ENCODE results near the gene FKBP1B. TPM values are rescaled to one million over a fixed set of nuclear protein-coding genes. Genes with fewer than 3 reads are reported as not detected.

Gene FKBP1B
- polyA plus RNA-seq, 1 of the 3 experiments (the other 2 are of a cell fraction): 69.7 TPM

DNA sequence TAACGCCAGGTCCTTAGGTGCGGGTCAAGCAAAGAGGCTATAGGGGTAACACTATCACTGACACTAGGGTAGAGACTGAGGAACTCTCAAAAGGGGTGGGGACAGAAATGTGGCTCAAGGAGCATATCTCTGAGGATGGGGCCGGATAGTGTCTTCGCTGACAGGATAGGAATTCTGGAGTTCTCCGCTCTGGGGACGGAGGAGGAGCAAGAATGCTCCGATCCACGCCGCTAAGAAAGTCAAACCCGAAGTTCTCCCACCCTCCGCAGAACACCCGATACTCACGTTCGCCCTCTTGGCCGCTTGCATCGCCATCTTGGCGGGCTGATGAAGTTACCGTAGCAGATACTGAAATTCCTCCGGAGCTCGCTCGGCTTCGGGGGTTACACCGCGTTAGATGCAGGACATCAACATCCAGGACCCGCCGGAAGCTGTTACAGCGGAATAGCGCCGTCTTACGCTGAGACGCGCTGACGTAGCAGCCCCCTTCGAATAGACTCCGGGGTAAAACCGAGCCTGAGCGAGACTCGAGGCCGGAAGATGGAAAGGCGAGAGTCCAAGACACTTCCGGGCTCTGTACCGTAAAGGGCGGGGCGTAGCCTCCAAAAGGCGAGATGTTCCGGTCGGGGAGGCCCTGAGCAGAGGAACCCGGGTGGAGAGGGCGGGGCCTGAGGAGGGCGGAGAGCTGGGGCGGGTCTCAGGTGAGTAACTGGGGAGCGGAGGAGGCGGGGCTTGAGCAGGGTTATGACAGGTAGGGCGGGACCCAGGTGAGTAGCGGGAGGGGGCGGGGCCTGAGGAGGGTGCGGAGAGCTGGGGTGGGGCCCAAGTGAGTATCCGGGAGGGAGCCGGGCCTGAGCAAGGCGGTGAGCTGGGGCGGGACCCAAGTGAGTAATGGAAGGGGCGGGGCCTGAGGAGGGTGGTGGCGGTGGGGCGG, 26.6 kb downstream of the FKBP1B start, which contains the start of gene SF3B6 (continued):
- TF ChIP-seq, protein P1, sequence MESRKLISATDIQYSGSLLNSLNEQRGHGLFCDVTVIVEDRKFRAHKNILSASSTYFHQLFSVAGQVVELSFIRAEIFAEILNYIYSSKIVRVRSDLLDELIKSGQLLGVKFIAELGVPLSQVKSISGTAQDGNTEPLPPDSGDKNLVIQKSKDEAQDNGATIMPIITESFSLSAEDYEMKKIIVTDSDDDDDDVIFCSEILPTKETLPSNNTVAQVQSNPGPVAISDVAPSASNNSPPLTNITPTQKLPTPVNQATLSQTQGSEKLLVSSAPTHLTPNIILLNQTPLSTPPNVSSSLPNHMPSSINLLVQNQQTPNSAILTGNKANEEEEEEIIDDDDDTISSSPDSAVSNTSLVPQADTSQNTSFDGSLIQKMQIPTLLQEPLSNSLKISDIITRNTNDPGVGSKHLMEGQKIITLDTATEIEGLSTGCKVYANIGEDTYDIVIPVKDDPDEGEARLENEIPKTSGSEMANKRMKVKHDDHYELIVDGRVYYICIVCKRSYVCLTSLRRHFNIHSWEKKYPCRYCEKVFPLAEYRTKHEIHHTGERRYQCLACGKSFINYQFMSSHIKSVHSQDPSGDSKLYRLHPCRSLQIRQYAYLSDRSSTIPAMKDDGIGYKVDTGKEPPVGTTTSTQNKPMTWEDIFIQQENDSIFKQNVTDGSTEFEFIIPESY (IDR thresholded peaks at IDR 0.05; ENCODE audit: borderline replicate concordance, low read depth): peak; percentile 91
- TF ChIP-seq TCF12 (IDR thresholded peaks at IDR 0.05) (peak; percentile 65; the same call in 1 of the 2 replicates), GABPA (IDR thresholded peaks at IDR 0.05; ENCODE audit: low read depth) (peak; percentile 99), YY1 (IDR thresholded peaks at IDR 0.05; ENCODE audit: low read depth) (peak; percentile 78), RFX5 (IDR thresholded peaks at IDR 0.05; ENCODE audit: low read length) (peak; percentile 63), EP300 (IDR thresholded peaks at IDR 0.05; ENCODE audit: borderline replicate concordance in 1 of 2, low read depth in 1 of 2, low read length in 1 of 2) (peak; percentile 63 to 67; a peak in 2 of 4 replicates), FOXJ3 (CRISPR knock-in tag; IDR thresholded peaks at IDR 0.05) (peak; percentile 93), FOXM1 (IDR thresholded peaks at IDR 0.05; ENCODE audit: low read depth) (no peak), SIN3A (IDR thresholded peaks at IDR 0.05; ENCODE audit: borderline replicate concordance, low read depth, low read length) (peak; percentile 98; the same call in 1 of the 2 replicates), RAD21 (IDR thresholded peaks at IDR 0.05; ENCODE audit: low read length) (no peak), FOSL2 (IDR thresholded peaks at IDR 0.05; ENCODE audit: borderline replicate concordance, low read depth) (no peak; the same call in 1 of the 2 replicates), NRF1 (IDR thresholded peaks at IDR 0.05; ENCODE audit: low read depth, low read length) (no peak), POLR2AphosphoS5 (IDR thresholded peaks at IDR 0.05; ENCODE audit: low read depth, low read length) (peak; percentile 97), EZH2phosphoT487 (IDR thresholded peaks at IDR 0.05; ENCODE audit: borderline replicate concordance, low read depth) (no peak)
- TF ChIP-seq, protein P2, sequence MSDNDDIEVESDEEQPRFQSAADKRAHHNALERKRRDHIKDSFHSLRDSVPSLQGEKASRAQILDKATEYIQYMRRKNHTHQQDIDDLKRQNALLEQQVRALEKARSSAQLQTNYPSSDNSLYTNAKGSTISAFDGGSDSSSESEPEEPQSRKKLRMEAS (IDR thresholded peaks at IDR 0.05; ENCODE audit: low read depth): peak; percentile 97

- Histone ChIP-seq H3K4me1 (ENCODE audit: control insufficient read depth in 1 of 2, insufficient read depth in 2 of 2, low read depth in 1 of 2, low read length in 1 of 2) (peaks cover 7% of the 10 kb centered on the region in 2 experiments; a peak in 2 of 4 replicates), H3K9me2 (no peaks in the 10 kb centered on the region), H3K4me3 (ENCODE audit: low read depth in 2 of 2, low read length in 1 of 2) (peak overlapping the region; percentile 82), H3K9ac (peak overlapping the region; percentile 76), H3K36me3 (replicated peaks in 1 of 2; ENCODE audit: control insufficient read depth in 1 of 2, insufficient read depth in 2 of 2, low read length in 1 of 2) (peaks cover 38 to 45% of the 10 kb centered on the region in 2 experiments), H3K27ac (ENCODE audit: low read depth in 2 of 2, low read length in 1 of 2) (peak overlapping the region; percentile 3 to 19; a peak in 3 of 4 replicates), H3K4me2 (peak overlapping the region; percentile 85), H3K79me2 (ENCODE audit: insufficient read depth) (peaks cover 41% of the 10 kb centered on the region), H4K20me1 (ENCODE audit: insufficient read depth) (no peaks in the 10 kb centered on the region), H3K9me3 (no peaks in the 10 kb centered on the region), H2AFZ (ENCODE audit: low read depth) (0 out of 2 replicates have a peak overlapping the region, but pooled peaks have one; percentile 4), H3F3A (replicated peaks; ENCODE audit: insufficient read depth) (peaks cover 27% of the 10 kb centered on the region), H3K27me3 (ENCODE audit: insufficient read depth) (no peaks in the 10 kb centered on the region)
- CTCF ChIA-PET: interaction anchor here (0.6 to 5.6 kb wide), 8 partner anchors 8 to 751 kb away, joined by 3 to 34 read pairs (median 4); partner anchors contain the start of genes ATAD2B, FKBP1B and TP53I3
- DNase-seq: peak; percentile 49
- POLR2A ChIA-PET: interaction anchor here (0.7 to 2.0 kb wide), 13 partner anchors 8 to 284 kb away, joined by 3 to 25 read pairs (median 5); partner anchors contain the start of genes ATAD2B, FKBP1B, ITSN2 and PFN4
- 21% methylated on average over 32 of the region's 41 CpGs for WGBS (ENCODE audit: low lambda C conversion rate)
- TF ChIP-seq, protein P3, sequence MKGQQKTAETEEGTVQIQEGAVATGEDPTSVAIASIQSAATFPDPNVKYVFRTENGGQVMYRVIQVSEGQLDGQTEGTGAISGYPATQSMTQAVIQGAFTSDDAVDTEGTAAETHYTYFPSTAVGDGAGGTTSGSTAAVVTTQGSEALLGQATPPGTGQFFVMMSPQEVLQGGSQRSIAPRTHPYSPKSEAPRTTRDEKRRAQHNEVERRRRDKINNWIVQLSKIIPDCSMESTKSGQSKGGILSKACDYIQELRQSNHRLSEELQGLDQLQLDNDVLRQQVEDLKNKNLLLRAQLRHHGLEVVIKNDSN (IDR thresholded peaks at IDR 0.05; ENCODE audit: borderline replicate concordance, low read depth): no peak
- TF ChIP-seq RCOR1 (IDR thresholded peaks at IDR 0.05; ENCODE audit: low read length) (no peak), GATA2 (CRISPR knock-in tag; IDR thresholded peaks at IDR 0.05) (no peak), CHD2 (IDR thresholded peaks at IDR 0.05; ENCODE audit: low read length, partially characterized antibody) (no peak), FOXJ3 (CRISPR knock-in tag; IDR thresholded peaks at IDR 0.05) (no peak), FOXM1 (IDR thresholded peaks at IDR 0.05; ENCODE audit: low read depth) (no peak), RAD21 (IDR thresholded peaks at IDR 0.05; ENCODE audit: low read length) (no peak), MEF2A (IDR thresholded peaks at IDR 0.05; ENCODE audit: borderline replicate concordance, low read depth) (no peak), POLR2AphosphoS5 (IDR thresholded peaks at IDR 0.05; ENCODE audit: low read depth, low read length) (peak; percentile 17; the same call in 1 of the 2 replicates)
- TF ChIP-seq, protein P4, sequence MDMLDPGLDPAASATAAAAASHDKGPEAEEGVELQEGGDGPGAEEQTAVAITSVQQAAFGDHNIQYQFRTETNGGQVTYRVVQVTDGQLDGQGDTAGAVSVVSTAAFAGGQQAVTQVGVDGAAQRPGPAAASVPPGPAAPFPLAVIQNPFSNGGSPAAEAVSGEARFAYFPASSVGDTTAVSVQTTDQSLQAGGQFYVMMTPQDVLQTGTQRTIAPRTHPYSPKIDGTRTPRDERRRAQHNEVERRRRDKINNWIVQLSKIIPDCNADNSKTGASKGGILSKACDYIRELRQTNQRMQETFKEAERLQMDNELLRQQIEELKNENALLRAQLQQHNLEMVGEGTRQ (IDR thresholded peaks at IDR 0.05; ENCODE audit: borderline replicate concordance, low read depth, low read length): no peak
Observed at GRCh38 chr2:24076849-24077534, 27.5 kb downstream of the FKBP1B start.
